HG03060 (cell line): ENCODE results near the gene MAN1A1.

Source experiments
- ATAC-seq: cut with Tn5 transposase; IDR thresholded peaks from one replicate; pipeline ENCODE4 v1.9.1; 2021; ENCODE audit warnings: low read depth, moderate number of reproducible peaks; ENCODE audit not compliant: unreplicated experiment

The MAN1A1 gene

GRCh38 chr6:119241111-119241465 lies 108.5 kb downstream of the MAN1A1 start:
- no peak for ATAC-seq

GRCh38 chr6:119240257-119241110 lies 109.1 kb downstream of the MAN1A1 start:
- no peak for ATAC-seq

- ATAC-seq, result no peak
These were observed 112.3 kb downstream of the MAN1A1 start for GRCh38 chr6:119237177-119237715.

- ATAC-seq, result no peak
These were observed 114.6 kb downstream of the MAN1A1 start for GRCh38 chr6:119234941-119235340.

- no peak for ATAC-seq
These were observed 115.1 kb downstream of the MAN1A1 start for GRCh38 chr6:119234457-119234856.

GRCh38 chr6:119233312-119233984 lies 116.1 kb downstream of the MAN1A1 start:
- no peak for ATAC-seq

GRCh38 chr6:119231394-119231793 lies 118.2 kb downstream of the MAN1A1 start:
- ATAC-seq, result no peak

- ATAC-seq, result no peak
These were observed 119.4 kb downstream of the MAN1A1 start for GRCh38 chr6:119230160-119230559.

- ATAC-seq, result no peak
These were observed 122.2 kb downstream of the MAN1A1 start for GRCh38 chr6:119227377-119227776.

- ATAC-seq, result no peak
These were observed 123.5 kb downstream of the MAN1A1 start for GRCh38 chr6:119226089-119226488.

GRCh38 chr6:119224095-119224701 lies 125.4 kb downstream of the MAN1A1 start:
- no peak for ATAC-seq

- ATAC-seq, result no peak
These were observed 129.1 kb downstream of the MAN1A1 start for GRCh38 chr6:119220452-119220851.

- ATAC-seq, result no peak
These were observed 131.0 kb downstream of the MAN1A1 start for GRCh38 chr6:119218548-119218947.

GRCh38 chr6:119215885-119216590 lies 133.5 kb downstream of the MAN1A1 start:
- ATAC-seq, result no peak

- no peak for ATAC-seq
These were observed 134.3 kb downstream of the MAN1A1 start for GRCh38 chr6:119215309-119215708.

- no peak for ATAC-seq
These were observed 139.0 kb downstream of the MAN1A1 start for GRCh38 chr6:119210596-119210995.

- ATAC-seq, result no peak
These were observed 139.9 kb downstream of the MAN1A1 start for GRCh38 chr6:119209452-119210205.

- ATAC-seq, result no peak
These were observed 141.4 kb downstream of the MAN1A1 start for GRCh38 chr6:119207971-119208725.

- no peak for ATAC-seq
These were observed 142.2 kb downstream of the MAN1A1 start for GRCh38 chr6:119207327-119207726.
